AG20443 (cell line): ENCODE data around the gene SYT17.
A peak's percentile ranks its signal among the peaks of the same experiment; 100 is the strongest.

Experiments used
- DNase-seq: peaks from one replicate; pipeline ENCODE4 v3.0.0; 2012; ENCODE audit warnings: low spot score, mixed read lengths

The SYT17 gene

GRCh38 chr16:19138601-19139000 is 29.4 kb upstream of the SYT17 start:
- peak; percentile 83 for DNase-seq

- no peak for DNase-seq
These were observed 28.5 kb upstream of the SYT17 start for GRCh38 chr16:19139436-19140091.

- no peak for DNase-seq
These were observed 27.6 kb upstream of the SYT17 start for GRCh38 chr16:19140396-19140795.

- no peak for DNase-seq
These were observed 25.0 kb upstream of the SYT17 start for GRCh38 chr16:19142939-19143598.

GRCh38 chr16:19143599-19143956 is 24.5 kb upstream of the SYT17 start:
- DNase-seq, result no peak

- DNase-seq, result no peak
These were observed 23.0 kb upstream of the SYT17 start for GRCh38 chr16:19145010-19145409.

GRCh38 chr16:19147126-19147525 is 20.9 kb upstream of the SYT17 start:
- DNase-seq, result no peak

GRCh38 chr16:19147627-19148026 is 20.4 kb upstream of the SYT17 start:
- DNase-seq, result no peak

GRCh38 chr16:19148189-19148588 is 19.9 kb upstream of the SYT17 start:
- no peak for DNase-seq

- no peak for DNase-seq
These were observed 16.7 kb upstream of the SYT17 start for GRCh38 chr16:19151310-19151709.

GRCh38 chr16:19152042-19152441 is 16.0 kb upstream of the SYT17 start:
- DNase-seq, result no peak

- no peak for DNase-seq
These were observed 14.2 kb upstream of the SYT17 start for GRCh38 chr16:19153876-19154275.

GRCh38 chr16:19162085-19162484 is 6.0 kb upstream of the SYT17 start:
- DNase-seq, result no peak

GRCh38 chr16:19163215-19163614 is 4.8 kb upstream of the SYT17 start:
- no peak for DNase-seq

- DNase-seq, result no peak
These were observed 3.8 kb upstream of the SYT17 start for GRCh38 chr16:19164285-19164684.

GRCh38 chr16:19165101-19165500 is 2.9 kb upstream of the SYT17 start:
- DNase-seq, result no peak

- no peak for DNase-seq
These were observed 1.5 kb upstream of the SYT17 start for GRCh38 chr16:19166500-19166899.

- DNase-seq, result peak; percentile 40
These were observed 486 bp downstream of the SYT17 start for GRCh38 chr16:19168371-19169081.

GRCh38 chr16:19169082-19169639 is 1.1 kb downstream of the SYT17 start:
- no peak for DNase-seq

- no peak for DNase-seq
These were observed 2.1 kb downstream of the SYT17 start for GRCh38 chr16:19170043-19170655.

GRCh38 chr16:19172098-19172780 is 4.2 kb downstream of the SYT17 start:
- no peak for DNase-seq

- DNase-seq, result no peak
These were observed 5.0 kb downstream of the SYT17 start for GRCh38 chr16:19173059-19173458.
